KOPT-K1 (cell line): ENCODE measurements around the gene PHACTR3.

Source experiments
- H3K27ac ChIP-seq: fragments of 200-600 bp; sonication (generic); 2 replicates; pipeline ENCODE4 v1.5.1; 2016; ENCODE audit warnings: antibody characterized with exemption, mild to moderate bottlenecking, low read depth, low read length; ENCODE audit not compliant: poor library complexity, severe bottlenecking
- H3K36me3 ChIP-seq: fragments of 200-600 bp; sonication (generic); 2 replicates; pipeline ENCODE4 v1.5.1; 2017; ENCODE audit warnings: antibody characterized with exemption, mild to moderate bottlenecking, low read length, moderate library complexity; ENCODE audit not compliant: insufficient read depth
- H3K9me3 ChIP-seq: fragments of 200-600 bp; sonication (generic); 2 replicates; pipeline ENCODE4 v1.5.1; 2017; ENCODE audit warnings: antibody characterized with exemption, low read length, mild to moderate bottlenecking; ENCODE audit not compliant: insufficient read depth, poor library complexity, severe bottlenecking

PHACTR3 gene

DNA sequence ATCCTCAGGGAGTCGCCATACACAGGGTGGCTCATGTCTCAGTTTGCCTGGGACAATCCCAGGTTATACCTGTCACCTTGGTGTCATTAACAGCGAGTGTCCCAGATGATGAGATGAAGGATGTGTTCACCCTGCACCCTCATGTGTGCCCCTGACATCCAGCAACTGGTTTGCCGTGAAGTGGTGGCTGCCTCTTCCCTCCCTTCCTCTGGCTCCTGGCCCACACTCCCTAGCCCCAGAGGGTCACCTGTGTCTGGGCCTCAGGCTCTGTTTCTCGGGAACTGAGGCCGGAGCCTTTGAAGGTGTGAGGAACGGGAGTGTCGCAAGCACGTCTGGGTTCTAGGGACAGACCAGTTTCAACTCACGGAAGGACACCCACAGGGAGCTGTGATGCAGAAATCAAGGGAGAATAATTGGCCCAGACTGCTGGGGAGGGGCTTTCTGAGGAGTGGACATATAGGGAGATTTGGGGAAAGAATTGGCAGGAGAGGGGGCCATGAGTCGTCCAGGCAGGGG, 35.8 kb upstream of the PHACTR3 start:
- Histone ChIP-seq H3K27ac (no peak overlapping the region), H3K36me3 (no peaks in the 10 kb centered on the region), H3K9me3 (no peaks in the 10 kb centered on the region)

GRCh38 chr20:59569305-59569704, 35.0 kb upstream of the PHACTR3 start:
- Histone ChIP-seq H3K9me3 (no peaks in the 10 kb centered on the region), H3K36me3 (no peaks in the 10 kb centered on the region), H3K27ac (no peak overlapping the region)

DNA sequence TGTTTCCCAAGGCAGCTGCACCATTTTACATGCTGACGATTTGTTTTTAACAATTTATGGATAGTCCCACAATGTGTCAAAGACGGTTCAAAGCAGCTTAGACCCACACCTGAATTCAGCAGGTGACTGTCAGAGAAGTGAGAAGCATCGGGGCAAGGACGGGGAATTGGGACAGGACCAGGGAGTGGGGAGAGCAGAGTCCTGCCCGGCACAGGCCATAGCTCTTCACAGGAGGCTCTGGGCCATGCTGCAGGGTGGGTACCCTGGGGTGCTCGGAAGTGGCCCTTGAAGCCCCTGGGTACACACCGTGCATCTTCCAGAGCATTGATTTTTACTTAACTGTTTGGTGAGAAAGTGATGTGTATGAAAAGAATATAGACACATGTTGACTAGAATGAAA, 33.2 kb upstream of the PHACTR3 start:
- Histone ChIP-seq H3K36me3 (no peaks in the 10 kb centered on the region), H3K9me3 (no peaks in the 10 kb centered on the region), H3K27ac (peak overlapping the region; percentile 73)

GRCh38 chr20:59571551-59572314, 32.6 kb upstream of the PHACTR3 start:
- H3K27ac ChIP-seq: peak overlapping the region; percentile 73

DNA sequence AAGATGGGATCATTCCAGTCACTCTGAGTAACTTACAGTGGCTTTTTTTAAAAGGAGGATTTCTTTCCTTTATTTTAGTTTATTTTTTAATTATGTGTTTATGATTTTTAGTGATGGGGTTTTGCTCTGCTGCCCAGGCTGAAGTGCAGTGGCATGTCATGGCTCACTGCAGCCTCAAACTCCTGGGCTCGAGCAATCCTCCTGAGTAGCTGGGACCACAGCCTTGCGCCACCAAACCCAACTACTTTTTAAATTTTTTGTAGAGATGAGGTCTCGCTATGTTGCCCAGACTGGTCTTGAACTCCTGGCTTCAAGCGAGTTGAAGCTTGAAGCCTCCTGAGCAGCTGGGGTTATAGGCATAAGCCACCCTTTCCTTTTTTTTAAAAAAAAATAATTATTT, 31.8 kb upstream of the PHACTR3 start:
- no peak overlapping the region for H3K27ac ChIP-seq
- H3K36me3 ChIP-seq: no peaks in the 10 kb centered on the region
- no peaks in the 10 kb centered on the region for H3K9me3 ChIP-seq

More at GRCh38 chr20:59571551-59572314, 32.6 kb upstream of the PHACTR3 start:
- no peaks in the 10 kb centered on the region for H3K36me3 ChIP-seq
- no peaks in the 10 kb centered on the region for H3K9me3 ChIP-seq

DNA sequence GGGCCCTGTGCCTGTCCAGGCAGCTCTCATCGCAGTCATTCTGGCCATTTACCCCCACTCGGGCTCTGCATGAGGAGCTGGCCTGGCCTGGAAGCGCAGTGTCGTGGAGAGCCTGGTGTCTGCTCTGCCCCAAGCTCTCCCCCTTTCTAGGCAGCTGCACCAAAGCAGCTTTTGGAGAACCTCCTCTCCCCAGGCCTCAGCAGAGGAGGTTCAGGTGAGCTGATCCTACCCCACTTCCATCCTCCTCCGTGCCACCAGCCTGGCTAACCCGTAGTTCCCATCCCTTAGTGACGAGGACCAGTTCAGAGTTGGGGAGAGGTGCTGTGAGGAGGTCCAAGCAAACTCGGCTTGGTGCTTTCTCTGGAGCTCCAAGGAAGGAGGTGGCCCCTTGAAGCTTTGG, 30.5 kb upstream of the PHACTR3 start:
- no peaks in the 10 kb centered on the region for H3K9me3 ChIP-seq
- peak overlapping the region; percentile 93 for H3K27ac ChIP-seq

GRCh38 chr20:59574308-59574707, 30.0 kb upstream of the PHACTR3 start:
- peak overlapping the region; percentile 93 for H3K27ac ChIP-seq
- H3K36me3 ChIP-seq: no peaks in the 10 kb centered on the region
- no peaks in the 10 kb centered on the region for H3K9me3 ChIP-seq

More for the DNA sequence above, 30.5 kb upstream of the PHACTR3 start:
- H3K36me3 ChIP-seq: no peaks in the 10 kb centered on the region

GRCh38 chr20:59575216-59575615, 29.1 kb upstream of the PHACTR3 start:
- H3K9me3 ChIP-seq: no peaks in the 10 kb centered on the region
- peak overlapping the region; percentile 93 for H3K27ac ChIP-seq
- no peaks in the 10 kb centered on the region for H3K36me3 ChIP-seq

- Histone ChIP-seq H3K9me3 (no peaks in the 10 kb centered on the region), H3K27ac (peak overlapping the region; percentile 93)
Measured at GRCh38 chr20:59575653-59576052, 28.7 kb upstream of the PHACTR3 start.

DNA sequence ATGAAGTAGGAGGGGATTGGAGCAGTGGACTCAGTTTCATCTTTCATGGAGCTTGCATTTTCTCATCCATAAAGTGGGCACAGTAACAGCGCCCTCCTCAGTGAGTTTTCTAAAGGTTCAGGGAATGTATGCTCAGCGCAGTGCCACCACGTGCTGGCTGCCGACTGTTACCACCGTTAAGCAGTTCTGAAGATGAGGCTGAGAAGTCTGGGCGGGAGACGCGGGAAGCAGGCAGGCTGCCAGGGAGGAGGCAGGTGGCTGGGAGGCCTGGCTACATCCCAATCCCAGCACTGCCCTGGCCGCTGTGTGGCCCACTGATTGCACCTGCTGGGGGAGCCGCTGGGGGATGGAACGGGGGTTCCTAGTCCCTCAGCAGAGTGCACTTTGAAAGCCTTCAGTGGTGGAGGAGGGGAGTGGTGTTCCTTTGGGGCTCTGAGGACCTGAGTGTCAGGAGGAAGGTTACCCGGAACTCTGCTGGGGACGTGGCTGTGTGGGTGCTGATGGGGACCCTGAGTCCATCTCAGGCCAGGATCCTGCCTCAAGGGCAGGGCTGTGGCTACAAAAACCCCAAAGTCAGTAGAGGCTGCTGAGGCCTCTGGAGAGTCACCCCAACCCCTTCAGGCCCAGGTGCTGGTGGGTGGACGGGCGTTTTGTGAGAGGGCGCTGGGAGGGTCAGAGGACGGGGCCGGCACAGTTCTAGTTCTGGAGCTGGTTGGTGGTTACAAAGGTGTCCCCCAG, 28.0 kb upstream of the PHACTR3 start:
- Histone ChIP-seq H3K9me3 (no peaks in the 10 kb centered on the region), H3K27ac (peak overlapping the region; percentile 93), H3K36me3 (no peaks in the 10 kb centered on the region)

More at GRCh38 chr20:59575653-59576052, 28.7 kb upstream of the PHACTR3 start:
- H3K36me3 ChIP-seq: no peaks in the 10 kb centered on the region

GRCh38 chr20:59577037-59577808, 27.1 kb upstream of the PHACTR3 start:
- Histone ChIP-seq H3K36me3 (no peaks in the 10 kb centered on the region), H3K9me3 (no peaks in the 10 kb centered on the region), H3K27ac (peak overlapping the region; percentile 93)

DNA sequence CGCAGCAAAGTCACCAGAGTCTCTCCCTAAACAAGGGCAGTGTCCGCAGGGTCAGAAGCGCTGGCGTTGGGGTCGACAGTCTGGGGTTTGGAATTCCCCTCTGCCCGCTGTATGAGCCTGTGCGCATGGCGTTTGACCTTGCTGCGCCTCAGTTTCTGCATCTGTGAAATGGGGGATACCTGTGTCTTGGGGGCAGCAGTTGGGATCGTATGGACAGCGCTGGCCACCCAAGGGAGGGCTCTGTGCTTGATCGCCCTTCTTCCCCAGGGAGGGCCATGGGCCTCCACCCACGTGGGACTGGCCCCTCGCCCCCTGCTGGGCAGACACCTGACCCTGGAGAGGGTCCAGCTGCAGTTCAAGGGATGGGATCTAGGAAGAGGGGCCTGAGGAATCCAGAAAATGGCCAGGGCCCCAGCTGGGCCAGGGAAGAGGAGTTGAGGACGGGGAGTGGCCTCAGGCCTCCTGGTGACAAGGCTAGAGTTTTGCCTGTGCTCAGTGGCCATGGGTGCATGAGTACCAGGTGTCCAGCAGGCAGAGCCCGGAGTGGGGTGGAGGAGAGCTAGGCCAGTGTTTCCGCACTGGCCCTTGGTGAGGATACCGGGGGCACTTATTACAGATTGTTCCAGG, 26.4 kb upstream of the PHACTR3 start:
- no peaks in the 10 kb centered on the region for H3K36me3 ChIP-seq
- H3K27ac ChIP-seq: peak overlapping the region; percentile 93
- H3K9me3 ChIP-seq: no peaks in the 10 kb centered on the region

GRCh38 chr20:59578436-59579403, 25.6 kb upstream of the PHACTR3 start:
- 0 out of 2 replicates have a peak, but pooled peaks cover 2% of the 10 kb centered on the region for H3K36me3 ChIP-seq
- H3K9me3 ChIP-seq: no peaks in the 10 kb centered on the region
- peak overlapping the region; percentile 93 for H3K27ac ChIP-seq
